ENCODE data around the gene PPP3CB. TPM values are rescaled to one million over a fixed set of nuclear protein-coding genes. Genes with fewer than 3 reads are reported as not detected.

The PPP3CB gene
- total RNA-seq, 4 donors from 2014 or later: 24.1 to 40.2 (median 30.6) TPM

DNA sequence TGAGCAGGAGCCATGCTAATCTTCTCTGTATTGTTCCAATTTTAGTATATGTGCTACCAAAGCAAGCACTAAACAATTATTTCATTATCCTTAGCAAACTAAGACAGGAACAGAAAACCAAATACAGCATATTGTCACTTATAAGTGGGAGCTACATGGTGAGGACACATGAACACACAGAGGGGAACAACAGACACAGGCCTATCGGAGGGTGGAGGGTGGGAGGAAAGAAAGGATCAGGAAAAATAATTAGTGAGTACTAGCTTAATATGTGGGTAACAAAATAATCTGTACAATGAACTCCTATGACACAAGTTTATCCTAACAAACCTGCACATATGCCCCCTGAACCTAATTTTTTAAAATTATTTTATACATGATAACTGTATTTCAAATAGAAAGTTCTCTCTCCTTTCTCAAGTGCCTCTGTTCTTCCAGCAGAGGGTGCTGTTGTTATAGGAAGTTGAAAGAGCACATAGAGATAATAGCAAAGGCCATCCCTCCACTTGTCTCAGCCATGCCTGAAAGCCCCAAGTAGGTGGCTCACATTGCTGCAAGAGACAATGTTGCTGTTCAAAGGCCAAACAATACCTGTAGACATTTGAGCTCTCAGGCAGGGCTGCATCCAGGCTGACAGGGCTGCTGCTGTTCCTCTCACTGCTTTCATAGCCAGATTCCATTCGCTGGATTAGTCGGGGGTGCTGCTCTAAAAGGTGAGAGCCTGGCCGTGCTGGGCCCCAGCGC, 33.4 kb upstream of the PPP3CB start:
- no peaks in the 10 kb centered on the region for H3K9me3 ChIP-seq
- H3K4me1 ChIP-seq: no peaks in the 10 kb centered on the region
- no peak for DNase-seq
- 98% methylated on average over 2 to 5 of the region's 5 CpGs for WGBS, 2 donors
- H3K36me3 ChIP-seq: peaks cover 0 to 81% (median 5%) of the 10 kb centered on the region in 3 donors
- no peaks in the 10 kb centered on the region for H3K27me3 ChIP-seq
- TF ChIP-seq, protein P1, sequence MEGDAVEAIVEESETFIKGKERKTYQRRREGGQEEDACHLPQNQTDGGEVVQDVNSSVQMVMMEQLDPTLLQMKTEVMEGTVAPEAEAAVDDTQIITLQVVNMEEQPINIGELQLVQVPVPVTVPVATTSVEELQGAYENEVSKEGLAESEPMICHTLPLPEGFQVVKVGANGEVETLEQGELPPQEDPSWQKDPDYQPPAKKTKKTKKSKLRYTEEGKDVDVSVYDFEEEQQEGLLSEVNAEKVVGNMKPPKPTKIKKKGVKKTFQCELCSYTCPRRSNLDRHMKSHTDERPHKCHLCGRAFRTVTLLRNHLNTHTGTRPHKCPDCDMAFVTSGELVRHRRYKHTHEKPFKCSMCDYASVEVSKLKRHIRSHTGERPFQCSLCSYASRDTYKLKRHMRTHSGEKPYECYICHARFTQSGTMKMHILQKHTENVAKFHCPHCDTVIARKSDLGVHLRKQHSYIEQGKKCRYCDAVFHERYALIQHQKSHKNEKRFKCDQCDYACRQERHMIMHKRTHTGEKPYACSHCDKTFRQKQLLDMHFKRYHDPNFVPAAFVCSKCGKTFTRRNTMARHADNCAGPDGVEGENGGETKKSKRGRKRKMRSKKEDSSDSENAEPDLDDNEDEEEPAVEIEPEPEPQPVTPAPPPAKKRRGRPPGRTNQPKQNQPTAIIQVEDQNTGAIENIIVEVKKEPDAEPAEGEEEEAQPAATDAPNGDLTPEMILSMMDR (IDR thresholded peaks at IDR 0.05): peak; percentile 73 to 91 (median 85)
- TF ChIP-seq POLR2A (IDR thresholded peaks at IDR 0.05): no peak
- intact Hi-C loops (cut with DNase I): no loop called here
- H3K4me3 ChIP-seq: no peak overlapping the region
- no peak overlapping the region for H3K27ac ChIP-seq

- H3K4me1 ChIP-seq: no peaks in the 10 kb centered on the region
- TF ChIP-seq, protein P1 (IDR thresholded peaks at IDR 0.05): no peak
- TF ChIP-seq POLR2A (IDR thresholded peaks at IDR 0.05): no peak
- intact Hi-C loops (cut with DNase I): no loop called here
- WGBS, 2 donors: 88 to 100% methylated on average over 1 of the region's 1 CpG
- H3K4me3 ChIP-seq: no peak overlapping the region
- H3K27ac ChIP-seq: no peak overlapping the region
- H3K36me3 ChIP-seq: peaks cover 0 to 99% (median 6%) of the 10 kb centered on the region in 3 donors
- H3K27me3 ChIP-seq: no peaks in the 10 kb centered on the region
- no peak for DNase-seq
- no peaks in the 10 kb centered on the region for H3K9me3 ChIP-seq
Observed at GRCh38 chr10:73522263-73522662, 26.4 kb upstream of the PPP3CB start.

- Histone ChIP-seq H3K27me3 (no peaks in the 10 kb centered on the region), H3K4me1 (no peaks in the 10 kb centered on the region), H3K4me3 (no peak overlapping the region), H3K36me3 (peaks cover 0 to 99% (median 14%) of the 10 kb centered on the region in 3 donors), H3K9me3 (no peaks in the 10 kb centered on the region), H3K27ac (no peak overlapping the region)
- WGBS, 2 donors: 88 to 96% methylated on average over 3 of the region's 3 CpGs
- no peak for DNase-seq
- intact Hi-C loops (cut with DNase I): no loop called here
- TF ChIP-seq POLR2A (IDR thresholded peaks at IDR 0.05): no peak
- TF ChIP-seq, protein P1 (IDR thresholded peaks at IDR 0.05): no peak
Observed at GRCh38 chr10:73519336-73519735, 23.5 kb upstream of the PPP3CB start.

GRCh38 chr10:73517166-73517888, 21.5 kb upstream of the PPP3CB start:
- 76 to 82% methylated on average over 3 to 4 of the region's 4 CpGs for WGBS, 2 donors
- Histone ChIP-seq H3K36me3 (peaks cover 0 to 99% (median 14%) of the 10 kb centered on the region in 3 donors), H3K27me3 (no peaks in the 10 kb centered on the region), H3K4me1 (no peaks in the 10 kb centered on the region), H3K9me3 (no peaks in the 10 kb centered on the region), H3K4me3 (no peak overlapping the region), H3K27ac (no peak overlapping the region)
- intact Hi-C loops (cut with DNase I): no loop called here
- DNase-seq: no peak
- TF ChIP-seq, protein P1 (IDR thresholded peaks at IDR 0.05): no peak
- no peak for TF ChIP-seq POLR2A (IDR thresholded peaks at IDR 0.05)

DNA sequence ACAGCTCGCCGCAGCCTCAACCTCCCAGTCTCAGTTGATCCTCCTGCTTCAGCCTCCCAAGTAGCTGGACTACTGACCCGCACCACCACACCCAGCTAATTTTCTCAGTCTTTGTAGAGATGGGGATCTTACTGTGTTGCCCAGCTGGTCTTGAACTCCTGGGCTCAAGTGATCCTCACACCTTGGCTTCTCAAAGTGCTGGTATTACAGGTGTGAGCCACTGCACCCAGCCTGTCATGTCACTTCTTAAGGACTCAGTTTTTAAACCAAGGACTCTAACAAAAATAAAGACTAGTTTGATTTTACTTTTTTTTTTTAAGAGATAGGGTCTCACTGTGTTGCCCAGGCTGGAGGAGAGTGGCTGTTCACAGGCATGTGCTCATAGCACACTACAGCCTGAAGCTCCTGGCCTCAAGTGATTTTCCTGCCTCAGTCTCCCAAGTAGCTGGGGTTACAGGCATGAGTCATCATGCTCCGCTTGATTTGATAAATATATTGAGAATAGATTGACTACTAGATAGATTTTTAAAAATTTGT, 16.5 kb upstream of the PPP3CB start:
- Histone ChIP-seq H3K27ac (no peak overlapping the region), H3K4me3 (no peak overlapping the region), H3K4me1 (no peaks in the 10 kb centered on the region), H3K9me3 (no peaks in the 10 kb centered on the region), H3K27me3 (no peaks in the 10 kb centered on the region), H3K36me3 (peaks cover 0 to 69% (median 8%) of the 10 kb centered on the region in 3 donors)
- TF ChIP-seq, protein P1 (IDR thresholded peaks at IDR 0.05): no peak
- no peak for TF ChIP-seq POLR2A (IDR thresholded peaks at IDR 0.05)
- intact Hi-C loops (cut with DNase I): no loop called here
- no peak for DNase-seq
- WGBS, 2 donors: 94% methylated on average over 4 of the region's 4 CpGs
